Measurements from ENCODE around the gene TP53. TPM values are rescaled to one million over a fixed set of nuclear protein-coding genes. Genes with fewer than 3 reads are reported as not detected.
"Not testable (repeated sequence)": the region's sequence is repeated elsewhere in the genome, so short reads cannot be mapped to it uniquely, and the experiment has no call there.

Gene TP53
- total and polyA plus RNA-seq, 9 of the 15 experiments (the other 6 are each of a cell fraction or from before 2014, with no cell fraction given): 2.8 to 14.0 (median 7.1) TPM

DNA sequence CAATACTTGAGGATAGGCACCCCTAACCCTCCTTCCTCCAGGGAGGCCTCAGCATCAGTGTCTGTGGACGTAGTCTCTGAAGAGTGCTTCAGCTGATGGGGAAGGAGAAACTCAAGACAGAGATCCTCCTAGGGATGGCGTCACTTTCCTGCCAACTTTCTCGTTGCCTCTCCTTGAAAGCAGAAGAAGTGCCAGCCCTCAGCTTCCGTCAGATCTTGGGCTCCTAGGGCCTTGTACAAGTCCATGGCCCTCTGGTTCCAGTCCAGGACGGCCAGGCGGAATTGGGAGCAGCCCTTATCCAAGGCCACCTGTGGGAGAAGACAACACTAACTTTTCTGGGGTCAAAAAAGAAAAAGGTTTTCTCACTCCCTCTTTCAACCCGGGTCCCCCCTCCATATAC, 61.0 kb downstream of the TP53 start (continued):
- TF ChIP-seq, protein P1, sequence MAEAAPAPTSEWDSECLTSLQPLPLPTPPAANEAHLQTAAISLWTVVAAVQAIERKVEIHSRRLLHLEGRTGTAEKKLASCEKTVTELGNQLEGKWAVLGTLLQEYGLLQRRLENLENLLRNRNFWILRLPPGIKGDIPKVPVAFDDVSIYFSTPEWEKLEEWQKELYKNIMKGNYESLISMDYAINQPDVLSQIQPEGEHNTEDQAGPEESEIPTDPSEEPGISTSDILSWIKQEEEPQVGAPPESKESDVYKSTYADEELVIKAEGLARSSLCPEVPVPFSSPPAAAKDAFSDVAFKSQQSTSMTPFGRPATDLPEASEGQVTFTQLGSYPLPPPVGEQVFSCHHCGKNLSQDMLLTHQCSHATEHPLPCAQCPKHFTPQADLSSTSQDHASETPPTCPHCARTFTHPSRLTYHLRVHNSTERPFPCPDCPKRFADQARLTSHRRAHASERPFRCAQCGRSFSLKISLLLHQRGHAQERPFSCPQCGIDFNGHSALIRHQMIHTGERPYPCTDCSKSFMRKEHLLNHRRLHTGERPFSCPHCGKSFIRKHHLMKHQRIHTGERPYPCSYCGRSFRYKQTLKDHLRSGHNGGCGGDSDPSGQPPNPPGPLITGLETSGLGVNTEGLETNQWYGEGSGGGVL (CRISPR knock-in tag; IDR thresholded peaks at IDR 0.05): no peak
- TF ChIP-seq TEAD2 (tag; IDR thresholded peaks at IDR 0.05) (no peak), SMC3 (conservative IDR thresholded peaks at IDR 0.05; ENCODE audit: insufficient read depth, low read depth, low read length) (no peak)
- TF ChIP-seq, protein P2, sequence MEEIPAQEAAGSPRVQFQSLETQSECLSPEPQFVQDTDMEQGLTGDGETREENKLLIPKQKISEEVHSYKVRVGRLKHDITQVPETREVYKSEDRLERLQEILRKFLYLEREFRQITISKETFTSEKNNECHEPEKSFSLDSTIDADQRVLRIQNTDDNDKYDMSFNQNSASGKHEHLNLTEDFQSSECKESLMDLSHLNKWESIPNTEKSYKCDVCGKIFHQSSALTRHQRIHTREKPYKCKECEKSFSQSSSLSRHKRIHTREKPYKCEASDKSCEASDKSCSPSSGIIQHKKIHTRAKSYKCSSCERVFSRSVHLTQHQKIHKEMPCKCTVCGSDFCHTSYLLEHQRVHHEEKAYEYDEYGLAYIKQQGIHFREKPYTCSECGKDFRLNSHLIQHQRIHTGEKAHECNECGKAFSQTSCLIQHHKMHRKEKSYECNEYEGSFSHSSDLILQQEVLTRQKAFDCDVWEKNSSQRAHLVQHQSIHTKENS (CRISPR knock-in tag; IDR thresholded peaks at IDR 0.05): no peak

DNA sequence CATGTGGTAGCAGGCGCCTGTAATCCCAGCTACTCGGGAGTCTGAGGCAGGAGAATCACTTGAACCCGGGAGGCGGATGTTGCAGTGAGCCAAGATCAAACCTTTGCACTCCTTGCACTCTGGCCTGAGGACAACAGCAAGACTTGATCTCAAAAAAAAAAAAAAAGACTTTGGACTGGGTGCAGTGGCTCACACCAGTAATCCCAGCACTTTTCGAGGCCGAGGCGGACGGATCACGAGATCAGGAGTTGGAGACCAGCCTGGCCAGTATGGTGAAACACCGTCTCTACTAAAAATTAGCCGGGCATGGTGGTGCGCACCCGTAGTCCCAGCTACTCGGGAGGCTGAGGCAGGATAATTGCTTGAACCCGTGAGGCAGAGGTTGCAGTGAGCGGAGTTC, 61.5 kb downstream of the TP53 start:
- peaks cover 0 to 17% of the 10 kb centered on the region in 2 experiments; a peak in 4 of 5 replicates for H3K4me1 ChIP-seq (replicated peaks in 1 of 2; ENCODE audit: control insufficient read depth in 2 of 2, insufficient read depth in 2 of 2, low read length in 2 of 2)
- DNase-seq (ENCODE audit: extremely low read depth in 1 of 4, low spot score in 3 of 4); ATAC-seq; H3K79me2 ChIP-seq (ENCODE audit: control insufficient read depth, insufficient read depth, low read length); H3K9me3 ChIP-seq (replicated peaks; ENCODE audit: control insufficient read depth, insufficient read depth, low read depth, low read length); intact Hi-C loops (cut with micrococcal nuclease); H3K4me2 ChIP-seq (ENCODE audit: insufficient read depth, low read length); in situ Hi-C loops (cut with MboI); H2AFZ ChIP-seq (ENCODE audit: low read depth, low read length); H3K36me3 ChIP-seq (ENCODE audit: control insufficient read depth, insufficient read depth, low read length); H4K20me1 ChIP-seq (replicated peaks; ENCODE audit: control insufficient read depth, insufficient read depth, low read length); FAIRE-seq; H3K27me3 ChIP-seq (ENCODE audit: control insufficient read depth in 2 of 2, insufficient read depth in 2 of 2, low read length in 2 of 2); CTCF ChIA-PET (ENCODE audit: low intra/inter-chr PET ratio); H3K9ac ChIP-seq (ENCODE audit: insufficient read depth in 1 of 2, low read depth in 2 of 2, low read length in 2 of 2); H3K27ac ChIP-seq (ENCODE audit: extremely low read depth, low read depth, low read length); BruUV-seq (replicated peaks); H3K4me3 ChIP-seq; H3K9me1 ChIP-seq (ENCODE audit: control insufficient read depth, insufficient read depth, low read length): not testable (repeated sequence)
- POLR2A ChIA-PET: interaction anchor here (3.5 kb wide), 1 partner anchor 61 kb away, joined by 38 read pairs; the partner anchor contains the start of genes TP53 and WRAP53
- WGBS (ENCODE audit: insufficient coverage, low coverage, missing lambda C conversion rate): 85% methylated on average over 4 of the region's 16 CpGs
